Measurements from ENCODE around the gene HINFP. TPM values are rescaled to one million over a fixed set of nuclear protein-coding genes. Genes with fewer than 3 reads are reported as not detected.

Gene HINFP
- total and polyA plus RNA-seq, 9 of the 15 experiments (the other 6 are each of a cell fraction or from before 2014, with no cell fraction given), result 13.8 to 34.1 (median 22.5) TPM

DNA sequence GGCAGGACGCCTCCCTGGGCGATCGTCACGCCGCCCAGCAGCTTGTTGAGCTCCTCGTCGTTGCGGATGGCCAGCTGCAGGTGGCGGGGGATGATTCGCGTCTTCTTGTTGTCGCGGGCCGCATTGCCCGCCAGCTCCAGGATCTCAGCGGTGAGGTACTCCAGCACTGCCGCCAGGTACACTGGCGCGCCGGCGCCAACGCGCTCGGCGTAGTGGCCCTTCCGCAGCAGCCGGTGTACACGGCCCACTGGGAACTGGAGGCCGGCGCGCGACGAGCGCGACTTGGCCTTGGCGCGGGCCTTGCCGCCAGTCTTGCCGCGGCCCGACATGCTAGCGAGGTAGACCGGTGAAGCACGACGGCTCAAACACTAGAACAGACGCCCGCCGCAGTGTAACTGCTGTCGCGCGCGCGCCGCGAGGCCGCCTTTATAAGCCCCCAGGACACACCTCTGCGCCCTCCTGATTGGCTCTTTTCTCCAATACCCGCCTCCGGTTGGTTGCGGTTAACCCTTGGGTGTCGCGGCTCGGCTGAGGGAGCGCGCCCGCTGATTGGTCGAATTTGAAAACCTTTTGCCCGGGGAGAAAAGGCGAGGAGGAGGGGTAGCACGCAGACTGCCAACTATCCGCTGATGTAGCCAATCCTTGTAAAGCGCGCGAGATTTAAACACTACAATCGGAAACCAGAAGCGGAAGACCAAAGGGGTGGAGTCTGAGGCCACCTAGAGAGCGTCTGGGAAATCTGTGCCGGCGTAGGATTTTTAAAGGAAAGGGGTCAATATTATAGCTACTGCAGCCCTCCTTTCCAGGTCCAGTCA is 26.1 kb upstream of the HINFP start:
- Histone ChIP-seq H3K79me2 (ENCODE audit: control insufficient read depth, insufficient read depth, low read length) (peaks cover 59% of the 10 kb centered on the region), H3K4me1 (replicated peaks in 1 of 2; ENCODE audit: control insufficient read depth in 2 of 2, insufficient read depth in 2 of 2, low read length in 2 of 2) (peaks cover 24 to 28% of the 10 kb centered on the region in 2 experiments; a peak in 4 of 5 replicates), H3K9ac (ENCODE audit: insufficient read depth in 1 of 2, low read depth in 2 of 2, low read length in 2 of 2) (peak overlapping the region; percentile 94 to 99), H3K9me1 (ENCODE audit: control insufficient read depth, insufficient read depth, low read length) (no peaks in the 10 kb centered on the region), H3K4me2 (ENCODE audit: insufficient read depth, low read length) (peak overlapping the region; percentile 98), H3K4me3 (peak overlapping the region; percentile 94), H3K27ac (ENCODE audit: extremely low read depth, low read depth, low read length) (peak overlapping the region; percentile 95), H3K27me3 (ENCODE audit: control insufficient read depth in 2 of 2, insufficient read depth in 2 of 2, low read length in 2 of 2) (no peaks in the 10 kb centered on the region; a peak in 1 of 5 replicates), H4K20me1 (replicated peaks; ENCODE audit: control insufficient read depth, insufficient read depth, low read length) (peaks cover 25% of the 10 kb centered on the region), H3K36me3 (ENCODE audit: control insufficient read depth, insufficient read depth, low read length) (peaks cover 78% of the 10 kb centered on the region), H3K9me3 (replicated peaks; ENCODE audit: control insufficient read depth, insufficient read depth, low read depth, low read length) (no peaks in the 10 kb centered on the region), H2AFZ (ENCODE audit: low read depth, low read length) (peak overlapping the region; percentile 35)
- in situ Hi-C loops (cut with MboI), result no loop called here
- BruUV-seq (replicated peaks), result no TSS peak
- WGBS (ENCODE audit: insufficient coverage, low coverage, missing lambda C conversion rate), result 2% methylated on average over 73 of the region's 79 CpGs
- ATAC-seq, result peak; percentile 81
- ChIA-PET POLR2A (interaction anchor here (0.5 to 5.5 kb wide), 57 partner anchors 7 to 704 kb away, joined by 3 to 75 read pairs (median 3); partner anchors contain the start of genes ABCG4, C2CD2L, CBL and HINFP), CTCF (ENCODE audit: low intra/inter-chr PET ratio) (interaction anchor here (0.6 to 1.3 kb wide), 3 partner anchors 17 to 184 kb away, joined by 3 to 6 read pairs (median 5); no protein-coding TSS in a partner anchor)
- DNase-seq (ENCODE audit: extremely low read depth in 1 of 4, low spot score in 3 of 4), result peak; percentile 96 to 99 (median 98)
- intact Hi-C loops (cut with micrococcal nuclease), result loop anchor here (1.0 to 2.0 kb wide), 3 partner anchors 28 to 166 kb away; partner anchors contain the start of genes HYOU1 and VPS11
- FAIRE-seq, result peak; percentile 97
- TF ChIP-seq ZFP36 (IDR thresholded peaks at IDR 0.05; ENCODE audit: low read depth, low read length, partially characterized antibody) (peak; percentile 8), NEUROD1 (IDR thresholded peaks at IDR 0.05; ENCODE audit: borderline replicate concordance, low read depth, low read length, partially characterized antibody) (peak; percentile 87), CBFA2T3 (IDR thresholded peaks at IDR 0.05) (peak; percentile 41), KDM1A (IDR thresholded peaks at IDR 0.05) (peak; percentile 82 to 83; a peak in 2 of 4 replicates), SMARCA4 (IDR thresholded peaks at IDR 0.05) (0 out of 2 replicates have a peak, but pooled peaks have one; percentile 15), SIN3A (IDR thresholded peaks at IDR 0.05; ENCODE audit: borderline replicate concordance in 2 of 2, control insufficient read depth in 1 of 2, low read depth in 2 of 2, low read length in 2 of 2) (peak; percentile 83 to 95; a peak in 3 of 4 replicates), TEAD1 (CRISPR knock-in tag; IDR thresholded peaks at IDR 0.05) (peak in 1 of 2 experiments; percentile 78; a peak in 2 of 4 replicates), MAFF (IDR thresholded peaks at IDR 0.05; ENCODE audit: low read length) (no peak)
- TF ChIP-seq, protein P1, sequence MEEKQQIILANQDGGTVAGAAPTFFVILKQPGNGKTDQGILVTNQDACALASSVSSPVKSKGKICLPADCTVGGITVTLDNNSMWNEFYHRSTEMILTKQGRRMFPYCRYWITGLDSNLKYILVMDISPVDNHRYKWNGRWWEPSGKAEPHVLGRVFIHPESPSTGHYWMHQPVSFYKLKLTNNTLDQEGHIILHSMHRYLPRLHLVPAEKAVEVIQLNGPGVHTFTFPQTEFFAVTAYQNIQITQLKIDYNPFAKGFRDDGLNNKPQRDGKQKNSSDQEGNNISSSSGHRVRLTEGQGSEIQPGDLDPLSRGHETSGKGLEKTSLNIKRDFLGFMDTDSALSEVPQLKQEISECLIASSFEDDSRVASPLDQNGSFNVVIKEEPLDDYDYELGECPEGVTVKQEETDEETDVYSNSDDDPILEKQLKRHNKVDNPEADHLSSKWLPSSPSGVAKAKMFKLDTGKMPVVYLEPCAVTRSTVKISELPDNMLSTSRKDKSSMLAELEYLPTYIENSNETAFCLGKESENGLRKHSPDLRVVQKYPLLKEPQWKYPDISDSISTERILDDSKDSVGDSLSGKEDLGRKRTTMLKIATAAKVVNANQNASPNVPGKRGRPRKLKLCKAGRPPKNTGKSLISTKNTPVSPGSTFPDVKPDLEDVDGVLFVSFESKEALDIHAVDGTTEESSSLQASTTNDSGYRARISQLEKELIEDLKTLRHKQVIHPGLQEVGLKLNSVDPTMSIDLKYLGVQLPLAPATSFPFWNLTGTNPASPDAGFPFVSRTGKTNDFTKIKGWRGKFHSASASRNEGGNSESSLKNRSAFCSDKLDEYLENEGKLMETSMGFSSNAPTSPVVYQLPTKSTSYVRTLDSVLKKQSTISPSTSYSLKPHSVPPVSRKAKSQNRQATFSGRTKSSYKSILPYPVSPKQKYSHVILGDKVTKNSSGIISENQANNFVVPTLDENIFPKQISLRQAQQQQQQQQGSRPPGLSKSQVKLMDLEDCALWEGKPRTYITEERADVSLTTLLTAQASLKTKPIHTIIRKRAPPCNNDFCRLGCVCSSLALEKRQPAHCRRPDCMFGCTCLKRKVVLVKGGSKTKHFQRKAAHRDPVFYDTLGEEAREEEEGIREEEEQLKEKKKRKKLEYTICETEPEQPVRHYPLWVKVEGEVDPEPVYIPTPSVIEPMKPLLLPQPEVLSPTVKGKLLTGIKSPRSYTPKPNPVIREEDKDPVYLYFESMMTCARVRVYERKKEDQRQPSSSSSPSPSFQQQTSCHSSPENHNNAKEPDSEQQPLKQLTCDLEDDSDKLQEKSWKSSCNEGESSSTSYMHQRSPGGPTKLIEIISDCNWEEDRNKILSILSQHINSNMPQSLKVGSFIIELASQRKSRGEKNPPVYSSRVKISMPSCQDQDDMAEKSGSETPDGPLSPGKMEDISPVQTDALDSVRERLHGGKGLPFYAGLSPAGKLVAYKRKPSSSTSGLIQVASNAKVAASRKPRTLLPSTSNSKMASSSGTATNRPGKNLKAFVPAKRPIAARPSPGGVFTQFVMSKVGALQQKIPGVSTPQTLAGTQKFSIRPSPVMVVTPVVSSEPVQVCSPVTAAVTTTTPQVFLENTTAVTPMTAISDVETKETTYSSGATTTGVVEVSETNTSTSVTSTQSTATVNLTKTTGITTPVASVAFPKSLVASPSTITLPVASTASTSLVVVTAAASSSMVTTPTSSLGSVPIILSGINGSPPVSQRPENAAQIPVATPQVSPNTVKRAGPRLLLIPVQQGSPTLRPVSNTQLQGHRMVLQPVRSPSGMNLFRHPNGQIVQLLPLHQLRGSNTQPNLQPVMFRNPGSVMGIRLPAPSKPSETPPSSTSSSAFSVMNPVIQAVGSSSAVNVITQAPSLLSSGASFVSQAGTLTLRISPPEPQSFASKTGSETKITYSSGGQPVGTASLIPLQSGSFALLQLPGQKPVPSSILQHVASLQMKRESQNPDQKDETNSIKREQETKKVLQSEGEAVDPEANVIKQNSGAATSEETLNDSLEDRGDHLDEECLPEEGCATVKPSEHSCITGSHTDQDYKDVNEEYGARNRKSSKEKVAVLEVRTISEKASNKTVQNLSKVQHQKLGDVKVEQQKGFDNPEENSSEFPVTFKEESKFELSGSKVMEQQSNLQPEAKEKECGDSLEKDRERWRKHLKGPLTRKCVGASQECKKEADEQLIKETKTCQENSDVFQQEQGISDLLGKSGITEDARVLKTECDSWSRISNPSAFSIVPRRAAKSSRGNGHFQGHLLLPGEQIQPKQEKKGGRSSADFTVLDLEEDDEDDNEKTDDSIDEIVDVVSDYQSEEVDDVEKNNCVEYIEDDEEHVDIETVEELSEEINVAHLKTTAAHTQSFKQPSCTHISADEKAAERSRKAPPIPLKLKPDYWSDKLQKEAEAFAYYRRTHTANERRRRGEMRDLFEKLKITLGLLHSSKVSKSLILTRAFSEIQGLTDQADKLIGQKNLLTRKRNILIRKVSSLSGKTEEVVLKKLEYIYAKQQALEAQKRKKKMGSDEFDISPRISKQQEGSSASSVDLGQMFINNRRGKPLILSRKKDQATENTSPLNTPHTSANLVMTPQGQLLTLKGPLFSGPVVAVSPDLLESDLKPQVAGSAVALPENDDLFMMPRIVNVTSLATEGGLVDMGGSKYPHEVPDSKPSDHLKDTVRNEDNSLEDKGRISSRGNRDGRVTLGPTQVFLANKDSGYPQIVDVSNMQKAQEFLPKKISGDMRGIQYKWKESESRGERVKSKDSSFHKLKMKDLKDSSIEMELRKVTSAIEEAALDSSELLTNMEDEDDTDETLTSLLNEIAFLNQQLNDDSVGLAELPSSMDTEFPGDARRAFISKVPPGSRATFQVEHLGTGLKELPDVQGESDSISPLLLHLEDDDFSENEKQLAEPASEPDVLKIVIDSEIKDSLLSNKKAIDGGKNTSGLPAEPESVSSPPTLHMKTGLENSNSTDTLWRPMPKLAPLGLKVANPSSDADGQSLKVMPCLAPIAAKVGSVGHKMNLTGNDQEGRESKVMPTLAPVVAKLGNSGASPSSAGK (IDR thresholded peaks at IDR 0.05), result peak; percentile 31; the same call in 1 of the 2 replicates
